GM19324 (cell line): Measurements from ENCODE around the gene TOMM40L.
"Not testable (repeated sequence)": the region's sequence is repeated elsewhere in the genome, so short reads cannot be mapped to it uniquely, and the experiment has no call there.

ENCODE experiments used
- ATAC-seq: cut with Tn5 transposase; IDR thresholded peaks from one replicate; pipeline ENCODE4 v1.9.1; 2021; ENCODE audit warnings: mild to moderate bottlenecking, moderate library complexity; ENCODE audit not compliant: unreplicated experiment, low FRiP score

The TOMM40L gene

DNA sequence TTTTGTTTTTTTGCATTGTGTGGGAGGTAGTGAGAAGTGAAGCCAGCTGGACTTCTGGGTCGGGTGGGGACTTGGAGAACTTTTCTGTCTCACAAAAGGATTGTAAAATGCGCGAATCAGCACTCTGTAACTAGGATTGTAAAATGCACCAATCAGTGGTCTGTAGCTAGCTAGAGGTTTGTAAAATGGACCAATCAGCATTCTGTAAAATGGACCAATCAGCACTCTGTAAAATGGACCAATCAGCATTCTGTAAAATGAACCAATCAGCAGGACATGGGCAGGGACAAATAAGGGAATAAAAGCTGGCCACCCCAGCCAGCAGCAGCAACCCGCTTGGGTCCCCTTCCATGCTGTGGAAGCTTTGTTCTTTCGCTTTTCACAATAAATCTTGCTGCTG lies 24.2 kb downstream of the TOMM40L start:
- ATAC-seq, result not testable (repeated sequence)

GRCh38 chr1:161250829-161251228 lies 25.0 kb downstream of the TOMM40L start:
- no peak for ATAC-seq

- no peak for ATAC-seq
Observed at GRCh38 chr1:161251579-161251978, 25.7 kb downstream of the TOMM40L start.

DNA sequence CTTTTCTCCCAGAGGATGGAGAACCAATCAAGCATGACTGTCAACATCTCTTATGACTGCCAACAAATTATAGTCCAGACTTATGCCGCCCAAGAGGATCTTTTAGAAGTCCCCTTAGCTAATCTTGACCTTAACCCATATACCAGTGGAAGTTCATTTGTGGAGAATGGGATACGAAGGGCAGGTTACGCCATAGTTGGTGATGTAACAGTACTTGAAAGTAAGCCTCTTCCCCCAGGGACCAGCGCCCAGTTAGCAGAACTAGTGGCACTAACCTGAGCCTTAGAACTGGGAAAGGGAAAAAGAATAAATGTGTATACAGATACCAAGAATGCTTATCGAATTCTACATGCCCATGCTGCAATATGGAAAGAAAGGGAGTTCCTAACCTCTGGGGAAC lies 29.4 kb downstream of the TOMM40L start:
- ATAC-seq, result not testable (repeated sequence)

GRCh38 chr1:161255955-161256520 lies 30.2 kb downstream of the TOMM40L start:
- ATAC-seq, result not testable (repeated sequence)

GRCh38 chr1:161257109-161257508 lies 31.2 kb downstream of the TOMM40L start:
- not testable (repeated sequence) for ATAC-seq

- ATAC-seq, result no peak
Observed at GRCh38 chr1:161258439-161259344, 32.8 kb downstream of the TOMM40L start, which contains the start of gene PCP4L1. PCP4L1 (plus strand) TSS chr1:161258745; CDS start chr1:161258975, 230 bp downstream.

DNA sequence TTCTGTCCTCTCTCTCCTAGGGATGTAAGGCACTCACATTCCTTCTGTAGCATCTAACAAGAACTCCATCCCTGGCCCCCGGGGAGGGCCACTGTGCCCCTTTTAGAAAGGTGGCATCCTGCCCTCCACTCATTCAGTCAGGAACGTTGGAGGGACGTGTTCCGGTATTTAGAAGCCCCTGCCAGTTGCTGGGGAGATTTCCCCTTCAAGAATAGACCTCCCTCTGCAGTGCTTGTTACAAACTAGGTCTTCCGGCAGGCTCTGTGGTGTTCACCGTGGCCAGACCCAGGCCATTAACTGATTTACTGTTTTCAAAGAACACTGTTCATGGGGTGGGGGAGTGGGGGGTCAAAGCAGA lies 33.5 kb downstream of the TOMM40L start:
- no peak for ATAC-seq

DNA sequence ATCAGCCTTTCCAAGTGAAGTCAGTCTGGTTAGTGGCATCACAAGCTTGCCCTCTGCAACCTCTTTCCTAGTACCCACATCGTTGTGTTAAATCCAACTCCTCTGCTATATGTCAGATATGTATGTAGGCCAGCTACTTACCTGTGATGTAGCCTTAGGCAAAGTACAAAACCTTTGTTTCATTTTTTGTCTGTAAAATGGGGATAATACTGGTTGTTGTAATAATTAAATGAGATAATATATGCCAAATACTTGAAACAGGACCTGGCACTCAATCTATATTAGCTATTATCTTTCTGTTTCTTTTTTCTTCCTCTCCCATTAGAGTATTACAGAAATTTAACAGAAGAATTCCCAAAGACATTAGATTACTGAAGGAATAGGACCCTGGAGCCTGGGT lies 33.9 kb downstream of the TOMM40L start:
- ATAC-seq, result no peak

DNA sequence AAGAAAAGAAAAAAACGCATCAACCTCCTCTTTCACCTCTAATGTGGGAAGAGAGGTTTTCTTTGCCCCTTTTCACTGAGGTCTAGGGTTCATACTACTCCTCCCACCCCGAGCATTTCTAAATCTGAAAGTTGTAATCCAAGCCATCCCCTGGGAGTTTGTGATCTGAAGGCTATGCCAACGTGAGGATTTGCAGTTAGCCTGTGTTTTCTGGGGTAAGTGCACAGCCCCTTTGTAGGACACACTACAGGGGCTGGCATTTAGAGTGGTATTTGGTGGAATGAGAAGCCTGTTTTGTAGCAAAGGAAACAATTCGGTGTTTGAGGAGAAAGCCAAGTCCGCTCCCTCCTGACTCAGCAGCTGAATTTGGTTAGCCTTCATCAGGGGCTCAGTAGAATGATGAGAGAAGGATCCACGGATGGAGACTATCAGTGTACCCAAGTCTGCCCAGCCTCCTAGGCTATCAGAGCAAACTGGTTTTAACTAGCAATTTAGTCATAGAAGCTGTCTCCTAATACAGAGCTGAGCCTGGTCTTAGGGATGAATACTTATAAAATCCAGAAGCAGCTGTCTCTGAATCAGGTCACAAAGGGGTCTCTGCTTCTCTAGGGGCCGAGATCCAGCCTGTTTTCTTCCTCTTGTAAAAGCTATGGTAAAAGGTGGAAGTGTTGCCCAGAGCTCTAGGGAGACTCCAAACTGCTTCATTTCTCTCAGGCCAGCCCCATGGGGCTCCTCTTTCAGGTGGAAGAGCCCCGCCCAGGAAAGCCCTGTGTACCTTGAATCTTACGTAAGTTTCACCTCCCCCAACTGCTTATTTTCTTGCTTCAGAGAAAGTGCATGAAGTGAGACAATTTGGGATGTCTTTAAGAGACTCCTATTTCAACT lies 34.8 kb downstream of the TOMM40L start:
- ATAC-seq, result no peak

- ATAC-seq, result no peak
Observed at GRCh38 chr1:161261261-161262235, 35.7 kb downstream of the TOMM40L start.

DNA sequence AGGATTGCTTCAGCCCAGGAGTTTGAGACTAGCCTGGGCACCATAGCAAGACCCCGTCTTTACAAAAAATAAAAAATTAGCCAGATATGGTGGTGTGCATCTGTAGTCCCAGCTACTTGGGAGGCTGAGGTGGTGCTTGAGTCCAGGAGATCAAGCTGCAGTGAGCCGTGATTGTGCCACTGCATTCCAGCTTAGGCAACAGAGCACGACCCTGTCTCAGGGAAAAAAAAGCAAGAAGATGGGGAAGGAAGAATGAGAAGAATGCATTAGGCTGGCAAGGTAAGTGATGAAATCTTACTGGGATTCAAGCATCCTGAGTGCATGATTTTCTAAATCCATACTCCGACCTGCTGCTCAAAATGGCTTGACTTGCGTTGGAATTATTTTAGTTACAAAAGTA lies 39.4 kb downstream of the TOMM40L start:
- no peak for ATAC-seq

GRCh38 chr1:161266202-161266601 lies 40.3 kb downstream of the TOMM40L start:
- no peak for ATAC-seq

DNA sequence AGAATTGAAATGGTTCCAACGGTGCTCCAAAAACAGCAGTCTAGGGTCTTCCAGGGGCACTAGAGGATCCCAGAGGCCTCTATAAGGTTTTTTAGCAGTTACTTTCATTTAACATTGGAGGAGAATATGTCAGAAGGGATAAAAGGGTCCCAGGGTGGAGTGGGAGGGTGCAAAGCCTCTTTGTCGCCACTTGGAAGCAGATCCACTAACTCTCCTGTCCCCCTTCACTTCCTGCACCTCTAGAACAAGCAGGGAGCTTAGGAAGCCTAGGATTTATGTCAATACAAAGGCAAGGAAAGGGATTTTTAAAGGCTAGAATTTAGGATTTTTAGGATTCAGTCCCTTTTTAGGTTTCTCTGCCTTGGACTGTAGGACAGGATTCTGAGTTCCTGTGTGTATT lies 41.0 kb downstream of the TOMM40L start:
- ATAC-seq, result no peak

- ATAC-seq, result no peak
Observed at GRCh38 chr1:161267321-161267720, 41.5 kb downstream of the TOMM40L start.

- no peak for ATAC-seq
Observed at GRCh38 chr1:161273402-161273801, 47.5 kb downstream of the TOMM40L start.

DNA sequence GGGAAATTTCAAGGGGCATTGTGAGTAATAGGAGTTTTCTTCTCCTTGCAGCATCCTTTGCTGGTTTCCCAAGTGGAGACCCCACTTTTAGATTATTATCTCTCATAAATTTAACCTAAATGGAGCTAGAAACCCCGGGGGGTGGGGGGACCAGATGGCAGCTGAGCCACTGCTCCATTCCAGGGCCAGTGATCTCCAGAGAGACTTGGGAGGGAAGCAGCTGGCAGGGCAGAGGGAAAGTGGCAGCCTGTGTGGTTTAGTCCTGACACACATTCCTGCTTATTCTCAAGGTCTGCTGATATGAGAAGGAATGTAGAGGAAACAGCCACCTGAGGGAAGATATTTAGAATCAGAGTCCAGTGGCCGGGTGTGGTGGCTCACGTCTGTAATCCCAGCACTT lies 49.0 kb downstream of the TOMM40L start:
- no peak for ATAC-seq
